Neural cell (in vitro differentiated cells): Measurements from ENCODE around the gene PPP1R12B.

ENCODE experiments used
- CTCF ChIP-seq: fragments of 450-650 bp; IDR thresholded peaks from 2 replicates; pipeline ENCODE4 v1.5.1; 2014; ENCODE audit warnings: antibody characterized with exemption, mild to moderate bottlenecking, moderate library complexity; ENCODE audit not compliant: poor library complexity, severe bottlenecking
- EP300 ChIP-seq: fragments of 450-650 bp; conservative IDR thresholded peaks from 2 replicates; pipeline ENCODE4 v1.6.1; 2014; ENCODE audit warnings: antibody characterized with exemption, mild to moderate bottlenecking, moderate library complexity; ENCODE audit not compliant: poor library complexity, severe bottlenecking
- EZH2 ChIP-seq: fragments of 200-600, 300-800 bp; shearing (Covaris generic), sonication (generic); IDR thresholded peaks from 2 replicates; pipeline ENCODE4 v1.6.1; 2014; ENCODE audit warnings: antibody characterized with exemption, low read length, borderline replicate concordance, mild to moderate bottlenecking; ENCODE audit not compliant: insufficient read depth, poor library complexity, severe bottlenecking
- MXI1 ChIP-seq: fragments of 450-650 bp; conservative IDR thresholded peaks from 2 replicates; pipeline ENCODE4 v1.6.1; 2014; ENCODE audit warnings: antibody characterized with exemption, mild to moderate bottlenecking; ENCODE audit not compliant: poor library complexity, severe bottlenecking
- RAD21 ChIP-seq: fragments of 450-650 bp; conservative IDR thresholded peaks from 2 replicates; pipeline ENCODE4 v1.6.1; 2014; ENCODE audit warnings: antibody characterized with exemption, mild to moderate bottlenecking, moderate library complexity
- REST ChIP-seq: IDR thresholded peaks from 2 replicates; pipeline ENCODE4 v1.6.1; 2012; ENCODE audit warnings: borderline replicate concordance
- SMC3 ChIP-seq: fragments of 450-650 bp; conservative IDR thresholded peaks from 2 replicates; pipeline ENCODE4 v1.6.1; 2014; ENCODE audit warnings: antibody characterized with exemption, mild to moderate bottlenecking, moderate library complexity; ENCODE audit not compliant: poor library complexity

GRCh38 chr1:202639500-202639899 is 291.0 kb downstream of the PPP1R12B start:
- TF ChIP-seq RAD21 (no peak), CTCF (no peak), REST (no peak), EP300 (no peak), MXI1 (no peak), EZH2 (no peak), SMC3 (no peak)
